Activated T-helper 2 cell treated with anti-CD3 and anti-CD28 coated beads, Interferon-gamma antibody, Interleukin-2, Interleukin-4, amounts not matched to agents 10 μg/mL and 5 μg/mL and 100 μg/mL, durations not matched to agents 14 hours and 24 hours and 36 hours (primary cell): Measurements from ENCODE around the gene PCCA. TPM values are rescaled to one million over a fixed set of nuclear protein-coding genes. Genes with fewer than 3 reads are reported as not detected.
"Not testable (repeated sequence)": the region's sequence is repeated elsewhere in the genome, so short reads cannot be mapped to it uniquely, and the experiment has no call there.

Experiments
- DNase-seq: peaks from one replicate; pipeline ENCODE4 v3.0.0; 2021; ENCODE audit warnings: low spot score
- H3K27ac Mint-ChIP-seq: one replicate; pipeline ENCODE4 v1.8.0; 2021; ENCODE audit warnings: mixed read lengths
- H3K27me3 Mint-ChIP-seq: one replicate; pipeline ENCODE4 v1.8.0; 2021; ENCODE audit warnings: low read depth, mixed read lengths
- H3K36me3 Mint-ChIP-seq: one replicate; pipeline ENCODE4 v1.8.0; 2021; ENCODE audit warnings: low read depth, mixed read lengths
- H3K4me1 Mint-ChIP-seq: one replicate; pipeline ENCODE4 v1.8.0; 2021; ENCODE audit warnings: low read depth, mixed read lengths
- H3K4me3 Mint-ChIP-seq: one replicate; pipeline ENCODE4 v1.8.0; 2021; ENCODE audit warnings: low read depth, mild to moderate bottlenecking, moderate library complexity, mixed read lengths
- H3K9me3 Mint-ChIP-seq: one replicate; pipeline ENCODE4 v1.8.0; 2021; ENCODE audit warnings: mixed read lengths
- intact Hi-C: fragments of 100-400 bp; cut with micrococcal nuclease; formaldehyde crosslinking; loops from one replicate; pipeline ENCODE4 v1.15.1; 2023
- total RNA-seq: library from RNA; stranded (reverse); gene quantifications from 2 replicates; pipeline ENCODE4 v1.2.3, GENCODE V29; 2022

PCCA gene
- total RNA-seq, 1 donor from 2014 or later: 6.7 TPM

GRCh38 chr13:100212904-100213553, 124.1 kb downstream of the PCCA start:
- H3K4me3 Mint-ChIP-seq: no peak overlapping the region
- intact Hi-C loops: no loop called here

GRCh38 chr13:100213576-100213975, 124.7 kb downstream of the PCCA start:
- intact Hi-C loops: no loop called here
- peaks cover 9% of the 10 kb centered on the region for H3K4me1 Mint-ChIP-seq
- no peak overlapping the region for H3K4me3 Mint-ChIP-seq
- no peaks in the 10 kb centered on the region for H3K36me3 Mint-ChIP-seq
- no peak for DNase-seq
- no peak overlapping the region for H3K27ac Mint-ChIP-seq
- peaks cover 8% of the 10 kb centered on the region for H3K9me3 Mint-ChIP-seq
- no peaks in the 10 kb centered on the region for H3K27me3 Mint-ChIP-seq

More at GRCh38 chr13:100212904-100213553, 124.1 kb downstream of the PCCA start:
- Mint-ChIP-seq H3K4me1 (peaks cover 9% of the 10 kb centered on the region), H3K27ac (no peak overlapping the region), H3K36me3 (no peaks in the 10 kb centered on the region), H3K9me3 (peaks cover 8% of the 10 kb centered on the region), H3K27me3 (no peaks in the 10 kb centered on the region)
- DNase-seq: no peak

- no peak overlapping the region for H3K4me3 Mint-ChIP-seq
- DNase-seq: no peak
- intact Hi-C loops: no loop called here
- peaks cover 9% of the 10 kb centered on the region for H3K4me1 Mint-ChIP-seq
- no peaks in the 10 kb centered on the region for H3K27me3 Mint-ChIP-seq
- peaks cover 8% of the 10 kb centered on the region for H3K9me3 Mint-ChIP-seq
- H3K36me3 Mint-ChIP-seq: no peaks in the 10 kb centered on the region
- no peak overlapping the region for H3K27ac Mint-ChIP-seq
Observed at GRCh38 chr13:100214886-100215285, 126.0 kb downstream of the PCCA start.

- no peak overlapping the region for H3K4me3 Mint-ChIP-seq
- H3K36me3 Mint-ChIP-seq: no peaks in the 10 kb centered on the region
- no peak for DNase-seq
- no peaks in the 10 kb centered on the region for H3K4me1 Mint-ChIP-seq
- no peak overlapping the region for H3K27ac Mint-ChIP-seq
- H3K9me3 Mint-ChIP-seq: no peaks in the 10 kb centered on the region
- intact Hi-C loops: no loop called here
- peaks cover 2% of the 10 kb centered on the region for H3K27me3 Mint-ChIP-seq
Observed at GRCh38 chr13:100221166-100221565, 132.3 kb downstream of the PCCA start.

GRCh38 chr13:100223966-100224530, 135.2 kb downstream of the PCCA start:
- H3K4me3 Mint-ChIP-seq, H3K36me3 Mint-ChIP-seq, intact Hi-C loops, H3K27me3 Mint-ChIP-seq, H3K9me3 Mint-ChIP-seq, H3K4me1 Mint-ChIP-seq, H3K27ac Mint-ChIP-seq, DNase-seq: not testable (repeated sequence)

GRCh38 chr13:100229603-100230002, 140.7 kb downstream of the PCCA start:
- intact Hi-C loops: loop anchor here (10.0 kb wide), 1 partner anchor 145 kb away; the partner anchor contains the start of gene PCCA
- no peaks in the 10 kb centered on the region for H3K36me3 Mint-ChIP-seq
- H3K4me3 Mint-ChIP-seq: no peak overlapping the region
- no peak overlapping the region for H3K27ac Mint-ChIP-seq
- peaks cover 7% of the 10 kb centered on the region for H3K27me3 Mint-ChIP-seq
- no peaks in the 10 kb centered on the region for H3K9me3 Mint-ChIP-seq
- no peaks in the 10 kb centered on the region for H3K4me1 Mint-ChIP-seq
- DNase-seq: no peak

- Mint-ChIP-seq H3K27ac (no peak overlapping the region), H3K9me3 (no peaks in the 10 kb centered on the region), H3K4me3 (no peak overlapping the region), H3K27me3 (peaks cover 9% of the 10 kb centered on the region), H3K36me3 (no peaks in the 10 kb centered on the region), H3K4me1 (peaks cover 4% of the 10 kb centered on the region)
- no peak for DNase-seq
- intact Hi-C loops: loop anchor here (10.0 kb wide), 1 partner anchor 146 kb away; the partner anchor contains the start of gene PCCA
Observed at GRCh38 chr13:100230769-100231149, 141.9 kb downstream of the PCCA start.

- Mint-ChIP-seq H3K9me3 (no peaks in the 10 kb centered on the region), H3K27me3 (peaks cover 10% of the 10 kb centered on the region), H3K27ac (no peak overlapping the region), H3K4me3 (no peak overlapping the region), H3K36me3 (no peaks in the 10 kb centered on the region), H3K4me1 (peaks cover 4% of the 10 kb centered on the region)
- intact Hi-C loops: loop anchor here (10.0 kb wide), 1 partner anchor 146 kb away; the partner anchor contains the start of gene PCCA
- no peak for DNase-seq
Observed at GRCh38 chr13:100231176-100231575, 142.3 kb downstream of the PCCA start.

GRCh38 chr13:100234006-100234405, 145.1 kb downstream of the PCCA start:
- Mint-ChIP-seq H3K4me3 (no peak overlapping the region), H3K4me1 (peaks cover 4% of the 10 kb centered on the region), H3K27me3 (peaks cover 13% of the 10 kb centered on the region), H3K27ac (no peak overlapping the region), H3K9me3 (no peaks in the 10 kb centered on the region), H3K36me3 (no peaks in the 10 kb centered on the region)
- no peak for DNase-seq
- intact Hi-C loops: loop anchor here (2.0 to 10.0 kb wide), 2 partner anchors 149 to 577 kb away; partner anchors contain the start of gene PCCA

- intact Hi-C loops: loop anchor here (2.0 to 10.0 kb wide), 5 partner anchors 150 to 578 kb away; partner anchors contain the start of genes PCCA and ZIC2
- Mint-ChIP-seq H3K36me3 (no peaks in the 10 kb centered on the region), H3K9me3 (no peaks in the 10 kb centered on the region), H3K27me3 (peaks cover 13% of the 10 kb centered on the region), H3K27ac (no peak overlapping the region), H3K4me3 (no peak overlapping the region), H3K4me1 (peaks cover 4% of the 10 kb centered on the region)
- no peak for DNase-seq
Observed at GRCh38 chr13:100234524-100235136, 145.7 kb downstream of the PCCA start.

GRCh38 chr13:100235311-100235901, 146.5 kb downstream of the PCCA start:
- H3K9me3 Mint-ChIP-seq: no peaks in the 10 kb centered on the region
- DNase-seq: no peak
- H3K36me3 Mint-ChIP-seq: no peaks in the 10 kb centered on the region
- no peak overlapping the region for H3K27ac Mint-ChIP-seq
- intact Hi-C loops: loop anchor here (2.0 to 10.0 kb wide), 5 partner anchors 151 to 579 kb away; partner anchors contain the start of genes PCCA and ZIC2
- peaks cover 4% of the 10 kb centered on the region for H3K4me1 Mint-ChIP-seq
- H3K27me3 Mint-ChIP-seq: peaks cover 19% of the 10 kb centered on the region
- no peak overlapping the region for H3K4me3 Mint-ChIP-seq

- peaks cover 18% of the 10 kb centered on the region for H3K27me3 Mint-ChIP-seq
- H3K36me3 Mint-ChIP-seq: no peaks in the 10 kb centered on the region
- H3K4me1 Mint-ChIP-seq: peaks cover 4% of the 10 kb centered on the region
- DNase-seq: no peak
- H3K4me3 Mint-ChIP-seq: no peak overlapping the region
- no peaks in the 10 kb centered on the region for H3K9me3 Mint-ChIP-seq
- intact Hi-C loops: no loop called here
- H3K27ac Mint-ChIP-seq: no peak overlapping the region
Observed at GRCh38 chr13:100240109-100240779, 151.4 kb downstream of the PCCA start.
